ENCODE results near the gene ADGRE1.

- TF ChIP-seq CTCF (conservative IDR thresholded peaks at IDR 0.05; ENCODE audit: low read depth in 2 of 2): no peak
- no peak for TF ChIP-seq STAT1 (IDR thresholded peaks at IDR 0.05; ENCODE audit: unreplicated experiment)
- TF ChIP-seq EZH2 (IDR thresholded peaks at IDR 0.05; ENCODE audit: low read depth, unreplicated experiment): no peak
- no peak for TF ChIP-seq REST (IDR thresholded peaks at IDR 0.05; ENCODE audit: unreplicated experiment)
- TF ChIP-seq POLR2AphosphoS5 (IDR thresholded peaks at IDR 0.05; ENCODE audit: low read depth): no peak
- TF ChIP-seq EZH2phosphoT487 (IDR thresholded peaks at IDR 0.05; ENCODE audit: unreplicated experiment): no peak
- TF ChIP-seq CREB1 (CRISPR knock-in tag; IDR thresholded peaks at IDR 0.05; ENCODE audit: low read depth): no peak
- TF ChIP-seq ZNF114 (CRISPR knock-in tag; IDR thresholded peaks at IDR 0.05): no peak
- TF ChIP-seq ZNF331 (CRISPR knock-in tag; IDR thresholded peaks at IDR 0.05; ENCODE audit: low read depth): no peak
- no peak for TF ChIP-seq JUNB (IDR thresholded peaks at IDR 0.05; ENCODE audit: unreplicated experiment)
- no peak for TF ChIP-seq ETS1 (IDR thresholded peaks at IDR 0.05)
These were observed at the start of gene ADGRE1 for GRCh38 chr19:6887316-6887715.

Measured in GM23338 (cell line).